Heart left ventricle (tissue), 13 donors: ENCODE measurements around the gene KCTD7.
"Not testable (repeated sequence)": the region's sequence is repeated elsewhere in the genome, so short reads cannot be mapped to it uniquely, and the experiment has no call there.

Source experiments
- CTCF ChIP-seq, 12 donors: fragments of 200-600 bp; sonication (generic) in 4 of 12; IDR thresholded peaks; one replicate each; pipeline versions ENCODE4 v1.5.0 to v1.8.0; 2018 to 2022; ENCODE audit warnings: antibody characterized with exemption in 12 of 12, mild to moderate bottlenecking in 5 of 12
- POLR2A ChIP-seq, 2 donors: fragments of 450-650 bp; IDR thresholded peaks; one replicate each; pipeline ENCODE4 v1.6.1; 2017; ENCODE audit warnings: antibody characterized with exemption in 2 of 2, mild to moderate bottlenecking in 2 of 2, moderate library complexity in 2 of 2
- donor health status: ischemic (EF 13 %, LVEDD 7.1; RV severe dilation, severe dysfunction).
- donor health status: DM: no; HTN: yes; CAD: no.
- donor health status: DM: no; HTN: no; CAD: no.
- donor health status: ischemic (EF 25% LVEDD 6.9; RV normal size, moderate dysfunction).
- donor health status: ischemic (EF 25% LVEDD 5.7; RV mildly dilated, moderate dysfunction).
- donor health status: ischemic (EF 35%, LVEDD 5.7; RV mildly dilated, moderate dysfunction).
- donor health status: nonischemic (EF 11% LVEDD 7.7; RV severe dilation, severe dysfunction).
- donor health status: DM: yes; HTN: yes; CAD: no.
- donor health status: PGD.
- donor health status: ischemic (EF 29% LVEDD 5.4; RV normal size, mild dysfunction).
- donor health status: nonischemic (EF 23%, LVEDD 6.1; RV moderate dilation, normal function).

GRCh38 chr7:66683094-66683769 is 54.6 kb downstream of the KCTD7 start:
- TF ChIP-seq CTCF, POLR2A (IDR thresholded peaks at IDR 0.05): not testable (repeated sequence)
